Measurements from ENCODE around the gene ARFGAP1. TPM values are rescaled to one million over a fixed set of nuclear protein-coding genes. Genes with fewer than 3 reads are reported as not detected.

Gene ARFGAP1
- total RNA-seq, 1 donor from 2014 or later, result 78.6 TPM

- TF ChIP-seq, protein P1, sequence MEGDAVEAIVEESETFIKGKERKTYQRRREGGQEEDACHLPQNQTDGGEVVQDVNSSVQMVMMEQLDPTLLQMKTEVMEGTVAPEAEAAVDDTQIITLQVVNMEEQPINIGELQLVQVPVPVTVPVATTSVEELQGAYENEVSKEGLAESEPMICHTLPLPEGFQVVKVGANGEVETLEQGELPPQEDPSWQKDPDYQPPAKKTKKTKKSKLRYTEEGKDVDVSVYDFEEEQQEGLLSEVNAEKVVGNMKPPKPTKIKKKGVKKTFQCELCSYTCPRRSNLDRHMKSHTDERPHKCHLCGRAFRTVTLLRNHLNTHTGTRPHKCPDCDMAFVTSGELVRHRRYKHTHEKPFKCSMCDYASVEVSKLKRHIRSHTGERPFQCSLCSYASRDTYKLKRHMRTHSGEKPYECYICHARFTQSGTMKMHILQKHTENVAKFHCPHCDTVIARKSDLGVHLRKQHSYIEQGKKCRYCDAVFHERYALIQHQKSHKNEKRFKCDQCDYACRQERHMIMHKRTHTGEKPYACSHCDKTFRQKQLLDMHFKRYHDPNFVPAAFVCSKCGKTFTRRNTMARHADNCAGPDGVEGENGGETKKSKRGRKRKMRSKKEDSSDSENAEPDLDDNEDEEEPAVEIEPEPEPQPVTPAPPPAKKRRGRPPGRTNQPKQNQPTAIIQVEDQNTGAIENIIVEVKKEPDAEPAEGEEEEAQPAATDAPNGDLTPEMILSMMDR (conservative IDR thresholded peaks at IDR 0.05; ENCODE audit: low read depth, low read length), result no peak
- no peak for DNase-seq (ENCODE audit: low read depth)
- no peak overlapping the region for H3K4me3 ChIP-seq (ENCODE audit: low read depth, low read length)
Measured at GRCh38 chr20:63290136-63290676, 17.6 kb downstream of the ARFGAP1 start.

DNA sequence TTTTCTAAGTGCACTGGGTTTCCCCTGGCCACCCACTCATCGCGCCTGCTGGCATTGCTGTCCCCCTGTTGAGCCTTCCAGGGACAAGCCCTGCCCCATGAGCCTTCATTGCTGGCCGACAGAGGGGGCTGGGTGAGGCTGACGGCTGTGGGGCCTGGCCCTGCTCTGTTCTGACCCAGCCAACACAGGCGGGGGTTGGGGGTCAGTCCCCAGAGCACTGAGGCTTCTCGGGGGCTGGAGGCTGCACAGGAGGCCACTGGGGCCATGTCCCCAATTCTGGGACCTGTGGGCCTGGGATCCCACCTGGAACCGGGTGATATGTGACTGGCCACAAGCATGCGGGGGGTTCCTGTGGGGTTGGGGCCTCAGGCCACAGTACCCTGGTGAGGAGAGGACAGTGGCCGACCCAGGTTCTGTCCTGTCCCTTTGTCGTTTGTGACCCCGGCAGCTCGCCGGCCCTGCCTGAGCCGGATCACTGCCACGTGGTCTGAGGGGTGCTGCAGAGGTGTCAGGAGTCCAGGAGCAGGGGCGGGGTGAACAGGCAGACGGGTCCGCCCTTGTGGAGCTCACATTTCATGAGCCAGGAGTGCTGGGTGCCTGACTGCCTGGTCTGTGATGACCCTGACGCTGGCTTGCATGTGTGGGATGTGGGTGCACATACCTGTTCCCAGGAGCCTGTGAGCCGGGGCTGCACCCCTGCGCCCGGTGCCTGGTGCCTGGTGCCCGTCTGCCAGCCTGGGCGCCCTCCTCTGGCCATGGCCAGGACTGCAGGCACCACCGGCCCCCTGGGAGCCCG lies 18.3 kb downstream of the ARFGAP1 start:
- TF ChIP-seq, protein P1 (conservative IDR thresholded peaks at IDR 0.05; ENCODE audit: low read depth, low read length), result peak; percentile 59
- no peak overlapping the region for H3K4me3 ChIP-seq (ENCODE audit: low read depth, low read length)
- no peak for DNase-seq (ENCODE audit: low read depth)

DNA sequence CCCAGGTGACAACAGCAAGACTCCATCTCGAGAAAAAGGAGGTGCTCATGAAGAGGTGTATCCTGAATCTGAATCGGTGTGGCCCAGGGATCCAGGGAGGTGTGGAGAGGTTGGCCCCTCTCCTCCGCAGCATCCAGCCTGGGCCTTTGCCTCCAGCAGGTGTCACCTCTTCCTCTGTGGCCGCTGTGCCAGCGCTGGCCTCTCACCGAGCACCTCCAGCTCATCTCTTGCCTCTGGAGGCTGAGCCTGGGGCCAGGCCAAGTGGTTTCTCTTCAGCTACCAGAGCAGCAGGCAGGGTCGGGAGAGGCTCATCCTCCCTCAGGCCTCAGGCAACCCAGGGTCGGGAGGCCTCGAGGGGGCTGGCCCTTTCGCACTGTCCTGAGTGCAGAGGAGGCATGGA lies 19.2 kb downstream of the ARFGAP1 start:
- H3K4me3 ChIP-seq (ENCODE audit: low read depth, low read length), result no peak overlapping the region
- TF ChIP-seq, protein P1 (conservative IDR thresholded peaks at IDR 0.05; ENCODE audit: low read depth, low read length), result no peak
- no peak for DNase-seq (ENCODE audit: low read depth)

DNA sequence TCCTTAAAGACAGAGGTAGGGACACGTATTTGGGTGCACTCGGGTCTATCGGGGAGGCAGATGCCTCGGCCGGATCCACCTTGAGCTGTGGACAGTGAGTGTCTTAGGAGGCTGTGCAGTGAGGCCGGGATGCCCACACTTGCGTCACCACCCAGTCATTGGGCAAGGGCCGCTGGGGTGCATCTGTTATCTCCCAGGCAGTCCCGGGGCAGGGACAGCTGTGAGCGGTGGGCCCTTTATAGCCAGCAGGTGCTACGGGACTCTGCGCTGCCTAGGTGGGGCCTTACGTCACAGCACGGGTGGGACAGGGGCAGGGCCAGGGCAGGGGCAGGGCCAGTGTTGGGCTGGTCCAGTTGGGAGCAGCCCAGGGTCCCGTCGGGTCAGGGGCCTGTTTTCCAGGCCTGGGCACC lies 19.7 kb downstream of the ARFGAP1 start:
- TF ChIP-seq, protein P1 (conservative IDR thresholded peaks at IDR 0.05; ENCODE audit: low read depth, low read length), result no peak
- DNase-seq (ENCODE audit: low read depth), result no peak
- H3K4me3 ChIP-seq (ENCODE audit: low read depth, low read length), result no peak overlapping the region

DNA sequence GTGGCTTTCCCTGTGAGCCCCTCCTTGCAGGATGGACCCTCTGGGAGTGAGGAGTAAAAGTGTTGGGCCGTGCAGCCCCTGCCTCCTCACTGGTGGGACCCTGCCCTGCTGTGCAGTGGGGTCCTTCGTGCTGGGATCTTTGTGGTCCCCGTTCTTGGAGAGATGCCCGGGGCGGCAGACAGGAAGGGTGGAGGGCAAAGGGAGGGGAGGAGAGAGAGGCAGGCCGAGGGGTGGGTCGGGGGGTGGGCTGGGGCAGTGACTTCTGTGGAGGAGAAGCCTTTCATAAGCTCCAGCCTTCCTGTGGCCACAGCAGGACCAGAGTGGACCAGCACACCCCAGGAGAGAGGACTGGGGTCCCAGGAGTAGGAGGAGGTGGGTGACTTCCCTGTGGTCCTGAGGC lies 20.3 kb downstream of the ARFGAP1 start, which contains the start of gene COL20A1:
TSS of gene COL20A1 (plus strand) at position 283 of the 400 bp plus-strand sequence. CDS start 1,922 bp downstream, outside the sequence.
- TF ChIP-seq, protein P1 (conservative IDR thresholded peaks at IDR 0.05; ENCODE audit: low read depth, low read length), result no peak
- no peak within 1 kb of the TSS for H3K4me3 ChIP-seq (ENCODE audit: low read depth, low read length)
- DNase-seq (ENCODE audit: low read depth), result no peak

DNA sequence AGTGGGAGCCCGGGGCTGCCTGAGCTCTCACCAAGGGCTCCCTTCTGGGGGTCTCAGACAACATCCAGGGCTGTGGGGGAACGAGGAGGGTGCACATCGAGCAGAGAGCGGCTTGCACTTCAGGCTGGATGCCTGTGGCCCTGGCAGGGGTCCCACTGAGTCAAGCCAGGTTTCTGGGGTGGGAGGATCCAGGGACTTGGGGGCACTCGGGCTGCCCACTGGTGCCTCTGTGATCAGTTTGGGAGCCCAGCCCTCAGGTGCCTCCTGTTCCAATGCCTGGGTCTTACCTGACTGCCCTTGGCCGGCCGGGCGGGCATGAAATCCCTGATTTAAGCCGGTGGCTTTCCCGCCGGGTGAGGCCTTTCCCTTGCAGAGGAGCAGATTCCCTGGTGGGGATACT lies 20.8 kb downstream of the ARFGAP1 start:
- H3K4me3 ChIP-seq (ENCODE audit: low read depth, low read length), result no peak overlapping the region
- DNase-seq (ENCODE audit: low read depth), result no peak
- TF ChIP-seq, protein P1 (conservative IDR thresholded peaks at IDR 0.05; ENCODE audit: low read depth, low read length), result no peak
